HEK293 (cell line): ENCODE results near the gene WNT4.

Source experiments
- TF ChIP-seq, protein P1 (sequence below): fragments of 450-650 bp; formaldehyde crosslinking; IDR thresholded peaks from 2 replicates; pipeline ENCODE4 v1.5.1; 2017; ENCODE audit warnings: missing biosample characterization, missing genetic modification characterization
- TF ChIP-seq, protein P2 (sequence below): fragments of 450-650 bp; formaldehyde crosslinking; IDR thresholded peaks from 2 replicates; pipeline ENCODE4 v1.5.1; 2016; ENCODE audit warnings: missing biosample characterization, missing genetic modification characterization

GRCh38 chr1:22176258-22176657, 33.4 kb upstream of the WNT4 start:
- TF ChIP-seq, protein P1, sequence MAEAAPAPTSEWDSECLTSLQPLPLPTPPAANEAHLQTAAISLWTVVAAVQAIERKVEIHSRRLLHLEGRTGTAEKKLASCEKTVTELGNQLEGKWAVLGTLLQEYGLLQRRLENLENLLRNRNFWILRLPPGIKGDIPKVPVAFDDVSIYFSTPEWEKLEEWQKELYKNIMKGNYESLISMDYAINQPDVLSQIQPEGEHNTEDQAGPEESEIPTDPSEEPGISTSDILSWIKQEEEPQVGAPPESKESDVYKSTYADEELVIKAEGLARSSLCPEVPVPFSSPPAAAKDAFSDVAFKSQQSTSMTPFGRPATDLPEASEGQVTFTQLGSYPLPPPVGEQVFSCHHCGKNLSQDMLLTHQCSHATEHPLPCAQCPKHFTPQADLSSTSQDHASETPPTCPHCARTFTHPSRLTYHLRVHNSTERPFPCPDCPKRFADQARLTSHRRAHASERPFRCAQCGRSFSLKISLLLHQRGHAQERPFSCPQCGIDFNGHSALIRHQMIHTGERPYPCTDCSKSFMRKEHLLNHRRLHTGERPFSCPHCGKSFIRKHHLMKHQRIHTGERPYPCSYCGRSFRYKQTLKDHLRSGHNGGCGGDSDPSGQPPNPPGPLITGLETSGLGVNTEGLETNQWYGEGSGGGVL (tag by site-specific recombination), result no peak
- TF ChIP-seq, protein P2, sequence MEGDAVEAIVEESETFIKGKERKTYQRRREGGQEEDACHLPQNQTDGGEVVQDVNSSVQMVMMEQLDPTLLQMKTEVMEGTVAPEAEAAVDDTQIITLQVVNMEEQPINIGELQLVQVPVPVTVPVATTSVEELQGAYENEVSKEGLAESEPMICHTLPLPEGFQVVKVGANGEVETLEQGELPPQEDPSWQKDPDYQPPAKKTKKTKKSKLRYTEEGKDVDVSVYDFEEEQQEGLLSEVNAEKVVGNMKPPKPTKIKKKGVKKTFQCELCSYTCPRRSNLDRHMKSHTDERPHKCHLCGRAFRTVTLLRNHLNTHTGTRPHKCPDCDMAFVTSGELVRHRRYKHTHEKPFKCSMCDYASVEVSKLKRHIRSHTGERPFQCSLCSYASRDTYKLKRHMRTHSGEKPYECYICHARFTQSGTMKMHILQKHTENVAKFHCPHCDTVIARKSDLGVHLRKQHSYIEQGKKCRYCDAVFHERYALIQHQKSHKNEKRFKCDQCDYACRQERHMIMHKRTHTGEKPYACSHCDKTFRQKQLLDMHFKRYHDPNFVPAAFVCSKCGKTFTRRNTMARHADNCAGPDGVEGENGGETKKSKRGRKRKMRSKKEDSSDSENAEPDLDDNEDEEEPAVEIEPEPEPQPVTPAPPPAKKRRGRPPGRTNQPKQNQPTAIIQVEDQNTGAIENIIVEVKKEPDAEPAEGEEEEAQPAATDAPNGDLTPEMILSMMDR (tag by site-specific recombination), result no peak
